SU-DHL-6 (cell line): ENCODE measurements around the gene EXD3.

Experiments
- H2AFZ ChIP-seq: fragments of 200-600 bp; sonication (generic); 2 replicates; pipeline ENCODE4 v1.6.1; 2014; ENCODE audit warnings: low read depth, mild to moderate bottlenecking, moderate library complexity, mixed read lengths, antibody characterized with exemption, low read length; ENCODE audit not compliant: severe bottlenecking
- H3F3A ChIP-seq: fragments of 200-600 bp; shearing (Covaris generic); 2 replicates; pipeline ENCODE4 v1.6.0; 2016; ENCODE audit warnings: antibody characterized with exemption, mild to moderate bottlenecking; ENCODE audit not compliant: insufficient read depth
- H3K27ac ChIP-seq: fragments of 200-600 bp; sonication (generic); 2 replicates; pipeline ENCODE4 v1.5.1; 2016; ENCODE audit warnings: low read depth, mild to moderate bottlenecking, low read length, moderate library complexity, mixed read lengths
- H3K27me3 ChIP-seq: fragments of 200-600 bp; sonication (generic), shearing (Covaris generic); 2 replicates; pipeline ENCODE4 v1.6.0; 2014; ENCODE audit warnings: mild to moderate bottlenecking, low read length
- H3K36me3 ChIP-seq: fragments of 200-600 bp; sonication (generic); 2 replicates; pipeline ENCODE4 v1.6.1; 2014; ENCODE audit warnings: mild to moderate bottlenecking, low read length, mixed read lengths
- H3K4me2 ChIP-seq: fragments of 300-600, 200-600 bp; shearing (Covaris generic), sonication (generic); 2 replicates; pipeline ENCODE4 v1.6.0; 2014; ENCODE audit warnings: low read length, low read depth, mild to moderate bottlenecking; ENCODE audit not compliant: poor library complexity, severe bottlenecking
- H3K4me3 ChIP-seq: fragments of 200-600 bp; sonication (generic); 2 replicates; pipeline ENCODE4 v1.5.1; 2014; ENCODE audit warnings: antibody characterized with exemption, low read length, mild to moderate bottlenecking, mixed read lengths; ENCODE audit not compliant: insufficient read depth, poor library complexity, severe bottlenecking
- H3K79me2 ChIP-seq: fragments of 200-600 bp; sonication (generic); 2 replicates; pipeline ENCODE4 v1.6.1; 2014; ENCODE audit warnings: mild to moderate bottlenecking, low read length, moderate library complexity; ENCODE audit not compliant: insufficient read depth
- H3K9ac ChIP-seq: fragments of 200-600 bp; sonication (generic); 2 replicates; pipeline ENCODE4 v1.7.0; 2014; ENCODE audit warnings: mild to moderate bottlenecking, low read length
- H3K9me2 ChIP-seq: fragments of 200-600 bp; sonication (generic); replicated peaks from 2 replicates; pipeline ENCODE4 v1.6.1; 2014; ENCODE audit warnings: low read length; ENCODE audit not compliant: insufficient read depth
- H3K9me3 ChIP-seq: fragments of 200-600 bp; sonication (generic); 2 replicates; pipeline ENCODE4 v1.6.1; 2014; ENCODE audit warnings: low read length, mixed read lengths; ENCODE audit not compliant: insufficient read depth
- H4K20me1 ChIP-seq: fragments of 200-600 bp; sonication (generic); 2 replicates; pipeline ENCODE4 v1.6.1; 2014; ENCODE audit warnings: low read depth, mild to moderate bottlenecking, antibody characterized with exemption, low read length, moderate library complexity, mixed read lengths
- EZH2phosphoT487 ChIP-seq: fragments of 200-600 bp; sonication (generic), shearing (Covaris generic); conservative IDR thresholded peaks from 2 replicates; pipeline ENCODE4 v1.6.1; 2018; ENCODE audit warnings: mild to moderate bottlenecking, antibody characterized with exemption, low read length, moderate library complexity, mixed read lengths
- TF ChIP-seq, protein P1 (sequence below): fragments of 200-600 bp; sonication (generic); IDR thresholded peaks from one replicate; pipeline ENCODE4 v1.5.1; 2017; ENCODE audit warnings: antibody characterized with exemption, mild to moderate bottlenecking, low read length, moderate library complexity; ENCODE audit not compliant: insufficient read depth, poor library complexity, severe bottlenecking

EXD3 gene

DNA sequence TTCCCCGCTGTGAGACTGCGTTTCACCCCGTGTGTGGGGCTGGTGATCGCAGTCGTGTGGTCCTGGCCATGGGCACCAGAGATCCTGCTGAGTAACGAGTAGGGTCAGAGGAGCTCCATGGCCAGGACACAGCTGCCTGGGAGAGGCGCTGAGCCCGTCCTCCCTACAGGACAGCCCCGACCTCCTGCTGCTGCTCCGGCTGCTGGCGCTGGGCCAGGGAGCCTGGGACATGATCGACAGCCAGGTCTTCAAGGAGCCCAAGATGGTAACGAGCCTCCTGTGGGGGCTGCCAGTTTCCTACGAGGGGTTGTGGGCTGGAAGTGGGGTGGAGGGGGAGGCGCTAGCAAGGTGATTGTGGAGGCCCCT, 156.8 kb downstream of the EXD3 start:
- Histone ChIP-seq H3K9me2 (no peaks in the 10 kb centered on the region), H3K9me3 (no peaks in the 10 kb centered on the region), H3F3A (0 out of 2 replicates have a peak, but pooled peaks cover 9% of the 10 kb centered on the region), H3K27me3 (no peaks in the 10 kb centered on the region), H2AFZ (no peak overlapping the region), H3K79me2 (no peaks in the 10 kb centered on the region), H3K36me3 (no peaks in the 10 kb centered on the region), H3K4me3 (no peak overlapping the region), H3K27ac (no peak overlapping the region), H3K9ac (no peak overlapping the region), H3K4me2 (no peak overlapping the region), H4K20me1 (no peaks in the 10 kb centered on the region)
- no peak for TF ChIP-seq EZH2phosphoT487
- TF ChIP-seq, protein P1, sequence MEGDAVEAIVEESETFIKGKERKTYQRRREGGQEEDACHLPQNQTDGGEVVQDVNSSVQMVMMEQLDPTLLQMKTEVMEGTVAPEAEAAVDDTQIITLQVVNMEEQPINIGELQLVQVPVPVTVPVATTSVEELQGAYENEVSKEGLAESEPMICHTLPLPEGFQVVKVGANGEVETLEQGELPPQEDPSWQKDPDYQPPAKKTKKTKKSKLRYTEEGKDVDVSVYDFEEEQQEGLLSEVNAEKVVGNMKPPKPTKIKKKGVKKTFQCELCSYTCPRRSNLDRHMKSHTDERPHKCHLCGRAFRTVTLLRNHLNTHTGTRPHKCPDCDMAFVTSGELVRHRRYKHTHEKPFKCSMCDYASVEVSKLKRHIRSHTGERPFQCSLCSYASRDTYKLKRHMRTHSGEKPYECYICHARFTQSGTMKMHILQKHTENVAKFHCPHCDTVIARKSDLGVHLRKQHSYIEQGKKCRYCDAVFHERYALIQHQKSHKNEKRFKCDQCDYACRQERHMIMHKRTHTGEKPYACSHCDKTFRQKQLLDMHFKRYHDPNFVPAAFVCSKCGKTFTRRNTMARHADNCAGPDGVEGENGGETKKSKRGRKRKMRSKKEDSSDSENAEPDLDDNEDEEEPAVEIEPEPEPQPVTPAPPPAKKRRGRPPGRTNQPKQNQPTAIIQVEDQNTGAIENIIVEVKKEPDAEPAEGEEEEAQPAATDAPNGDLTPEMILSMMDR, result no peak

DNA sequence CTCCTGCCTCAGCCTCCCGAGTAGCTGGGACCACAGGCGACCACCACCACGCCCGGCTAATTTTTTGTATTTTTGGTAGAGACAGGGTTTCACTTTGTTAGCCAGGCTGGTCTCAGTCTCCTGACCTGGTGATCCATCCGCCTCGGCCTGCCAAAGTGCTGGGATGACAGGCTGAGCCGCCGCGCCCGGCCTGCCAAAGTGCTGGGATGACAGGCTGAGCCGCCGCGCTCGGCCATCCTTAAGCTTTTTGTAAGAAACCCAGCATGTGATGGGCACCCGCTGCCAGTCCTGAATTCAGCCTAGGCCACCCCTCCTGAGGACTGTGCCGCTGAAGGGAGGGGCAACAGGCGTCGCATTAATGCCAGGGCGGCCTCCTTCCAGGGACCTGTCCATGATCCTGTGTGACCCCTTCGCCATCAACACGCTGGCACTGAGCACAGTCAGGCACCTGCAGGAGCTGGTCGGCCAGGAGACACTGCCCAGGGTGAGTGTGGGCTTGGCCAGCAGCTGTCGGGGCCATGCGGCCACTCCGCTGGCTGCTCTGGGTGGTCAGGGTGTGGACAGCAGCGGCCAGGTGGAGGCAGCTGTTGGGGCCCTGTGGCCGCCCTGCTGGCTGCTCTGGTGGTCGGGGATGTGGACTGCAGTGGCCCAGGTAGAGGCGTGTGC, 157.3 kb downstream of the EXD3 start:
- H3K4me3 ChIP-seq, result no peak overlapping the region
- H3K27ac ChIP-seq, result no peak overlapping the region
- no peaks in the 10 kb centered on the region for H3K79me2 ChIP-seq
- H3K36me3 ChIP-seq, result no peaks in the 10 kb centered on the region
- H3K9me3 ChIP-seq, result no peaks in the 10 kb centered on the region
- H4K20me1 ChIP-seq, result no peaks in the 10 kb centered on the region
- H3K9me2 ChIP-seq, result no peaks in the 10 kb centered on the region
- 0 out of 2 replicates have a peak, but pooled peaks cover 9% of the 10 kb centered on the region for H3F3A ChIP-seq
- no peaks in the 10 kb centered on the region for H3K27me3 ChIP-seq
- no peak overlapping the region for H3K4me2 ChIP-seq
- no peak overlapping the region for H2AFZ ChIP-seq
- TF ChIP-seq, protein P1, result no peak
- no peak for TF ChIP-seq EZH2phosphoT487
- no peak overlapping the region for H3K9ac ChIP-seq

DNA sequence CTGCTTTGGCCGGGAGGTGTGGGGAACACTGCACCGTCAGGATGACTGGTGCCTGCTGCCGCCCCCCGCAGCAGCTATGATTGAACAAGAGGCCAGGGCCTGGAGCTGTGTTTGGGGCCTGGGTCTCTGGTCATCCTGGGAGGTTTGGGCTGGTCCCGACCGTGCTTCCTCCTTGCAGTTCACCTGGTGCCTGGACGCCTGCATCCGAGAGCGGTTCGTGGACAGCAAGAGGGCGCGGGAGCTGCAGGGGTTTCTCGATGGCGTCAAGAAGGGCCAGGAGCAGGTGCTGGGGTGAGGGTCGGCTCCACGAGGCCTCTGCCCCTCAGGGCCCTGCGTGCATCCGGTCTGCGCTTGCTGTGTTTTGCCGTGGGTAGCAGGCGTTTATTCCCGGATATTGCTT, 158.9 kb downstream of the EXD3 start:
- Histone ChIP-seq H3K9me3 (no peaks in the 10 kb centered on the region), H3K9me2 (no peaks in the 10 kb centered on the region), H4K20me1 (no peaks in the 10 kb centered on the region), H3K79me2 (no peaks in the 10 kb centered on the region), H3K27ac (no peak overlapping the region), H3K4me3 (no peak overlapping the region), H3F3A (0 out of 2 replicates have a peak, but pooled peaks cover 8% of the 10 kb centered on the region), H3K27me3 (no peaks in the 10 kb centered on the region), H3K4me2 (no peak overlapping the region), H3K36me3 (no peaks in the 10 kb centered on the region), H3K9ac (no peak overlapping the region), H2AFZ (no peak overlapping the region)
- TF ChIP-seq, protein P1, result no peak
- no peak for TF ChIP-seq EZH2phosphoT487
